ENCODE measurements around the gene LXN. TPM values are rescaled to one million over a fixed set of nuclear protein-coding genes. Genes with fewer than 3 reads are reported as not detected.

The LXN gene
- total RNA-seq, 1 donor from 2014 or later = 4.9 TPM

GRCh38 chr3:158663832-158664231 is 8.6 kb downstream of the LXN start:
- Histone ChIP-seq H3K4me3 (ENCODE audit: low read depth, low read length) (no peak overlapping the region), H3K27me3 (ENCODE audit: control insufficient read depth, insufficient read depth, low read length) (no peaks in the 10 kb centered on the region), H3K36me3 (ENCODE audit: control insufficient read depth, insufficient read depth, low read length) (no peaks in the 10 kb centered on the region)
- no peak for DNase-seq (ENCODE audit: low read depth)
- no peak for TF ChIP-seq CTCF (IDR thresholded peaks at IDR 0.05; ENCODE audit: insufficient read depth, low read length, poor library complexity, severe bottlenecking)

GRCh38 chr3:158663246-158663645 is 9.2 kb downstream of the LXN start:
- Histone ChIP-seq H3K36me3 (ENCODE audit: control insufficient read depth, insufficient read depth, low read length) (no peaks in the 10 kb centered on the region), H3K4me3 (ENCODE audit: low read depth, low read length) (no peak overlapping the region), H3K27me3 (ENCODE audit: control insufficient read depth, insufficient read depth, low read length) (no peaks in the 10 kb centered on the region)
- no peak for DNase-seq (ENCODE audit: low read depth)
- no peak for TF ChIP-seq CTCF (IDR thresholded peaks at IDR 0.05; ENCODE audit: insufficient read depth, low read length, poor library complexity, severe bottlenecking)

- H3K4me3 ChIP-seq (ENCODE audit: low read depth, low read length) = no peak overlapping the region
- no peak for TF ChIP-seq CTCF (IDR thresholded peaks at IDR 0.05; ENCODE audit: insufficient read depth, low read length, poor library complexity, severe bottlenecking)
- no peaks in the 10 kb centered on the region for H3K27me3 ChIP-seq (ENCODE audit: control insufficient read depth, insufficient read depth, low read length)
- no peaks in the 10 kb centered on the region for H3K36me3 ChIP-seq (ENCODE audit: control insufficient read depth, insufficient read depth, low read length)
- no peak for DNase-seq (ENCODE audit: low read depth)
Observed at GRCh38 chr3:158660711-158661110, 11.7 kb downstream of the LXN start.

DNA sequence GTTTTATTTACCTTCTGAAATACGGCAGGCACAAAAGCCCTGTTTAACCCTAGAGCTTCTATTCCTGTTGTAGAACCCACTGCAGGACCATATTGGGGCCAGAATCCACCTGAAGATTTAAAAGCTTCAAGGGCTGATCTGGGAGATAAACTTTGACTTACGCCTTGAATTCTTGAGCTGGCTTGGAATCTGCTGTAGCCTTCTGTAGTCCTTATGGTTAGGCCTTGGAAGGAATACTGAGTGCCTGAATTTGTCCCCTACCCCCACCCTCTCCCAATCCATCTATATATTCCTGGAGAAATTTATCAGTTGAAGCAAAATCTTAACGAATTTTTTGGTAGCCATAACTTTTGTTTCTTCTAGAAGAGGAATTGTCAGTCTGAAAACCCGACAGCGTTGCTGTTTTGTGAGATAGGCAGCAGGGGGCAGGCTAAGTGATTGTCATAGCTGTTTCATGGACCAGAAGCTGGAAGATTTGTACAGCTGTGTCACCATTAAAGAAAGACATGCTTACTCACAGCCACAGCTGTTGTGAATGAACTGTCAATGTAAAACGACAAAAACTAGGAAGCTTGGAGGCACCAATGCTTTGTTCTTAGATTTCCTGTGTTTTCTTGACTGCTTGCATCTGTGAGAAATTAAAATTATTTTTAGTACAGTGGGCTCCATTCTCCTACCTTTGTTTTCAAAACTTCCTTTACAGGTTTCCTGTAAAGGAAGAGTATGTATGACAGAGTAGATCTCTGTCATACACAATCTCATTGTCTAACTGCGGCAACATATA is 12.8 kb downstream of the LXN start:
- no peak for DNase-seq (ENCODE audit: low read depth)
- Histone ChIP-seq H3K27me3 (ENCODE audit: control insufficient read depth, insufficient read depth, low read length) (no peaks in the 10 kb centered on the region), H3K36me3 (ENCODE audit: control insufficient read depth, insufficient read depth, low read length) (no peaks in the 10 kb centered on the region), H3K4me3 (ENCODE audit: low read depth, low read length) (no peak overlapping the region)
- TF ChIP-seq CTCF (IDR thresholded peaks at IDR 0.05; ENCODE audit: insufficient read depth, low read length, poor library complexity, severe bottlenecking) = peak; percentile 74

GRCh38 chr3:158658889-158659288 is 13.6 kb downstream of the LXN start:
- H3K27me3 ChIP-seq (ENCODE audit: control insufficient read depth, insufficient read depth, low read length) = no peaks in the 10 kb centered on the region
- no peaks in the 10 kb centered on the region for H3K36me3 ChIP-seq (ENCODE audit: control insufficient read depth, insufficient read depth, low read length)
- no peak for DNase-seq (ENCODE audit: low read depth)
- TF ChIP-seq CTCF (IDR thresholded peaks at IDR 0.05; ENCODE audit: insufficient read depth, low read length, poor library complexity, severe bottlenecking) = no peak
- H3K4me3 ChIP-seq (ENCODE audit: low read depth, low read length) = no peak overlapping the region

GRCh38 chr3:158652463-158652862 is 20.0 kb downstream of the LXN start:
- H3K27me3 ChIP-seq (ENCODE audit: control insufficient read depth, insufficient read depth, low read length) = no peaks in the 10 kb centered on the region
- H3K4me3 ChIP-seq (ENCODE audit: low read depth, low read length) = no peak overlapping the region
- no peak for DNase-seq (ENCODE audit: low read depth)
- H3K36me3 ChIP-seq (ENCODE audit: control insufficient read depth, insufficient read depth, low read length) = no peaks in the 10 kb centered on the region
- TF ChIP-seq CTCF (IDR thresholded peaks at IDR 0.05; ENCODE audit: insufficient read depth, low read length, poor library complexity, severe bottlenecking) = no peak

All from kidney epithelial cell (primary cell).